Measurements from ENCODE around the gene TNRC6C.

The TNRC6C gene

DNA sequence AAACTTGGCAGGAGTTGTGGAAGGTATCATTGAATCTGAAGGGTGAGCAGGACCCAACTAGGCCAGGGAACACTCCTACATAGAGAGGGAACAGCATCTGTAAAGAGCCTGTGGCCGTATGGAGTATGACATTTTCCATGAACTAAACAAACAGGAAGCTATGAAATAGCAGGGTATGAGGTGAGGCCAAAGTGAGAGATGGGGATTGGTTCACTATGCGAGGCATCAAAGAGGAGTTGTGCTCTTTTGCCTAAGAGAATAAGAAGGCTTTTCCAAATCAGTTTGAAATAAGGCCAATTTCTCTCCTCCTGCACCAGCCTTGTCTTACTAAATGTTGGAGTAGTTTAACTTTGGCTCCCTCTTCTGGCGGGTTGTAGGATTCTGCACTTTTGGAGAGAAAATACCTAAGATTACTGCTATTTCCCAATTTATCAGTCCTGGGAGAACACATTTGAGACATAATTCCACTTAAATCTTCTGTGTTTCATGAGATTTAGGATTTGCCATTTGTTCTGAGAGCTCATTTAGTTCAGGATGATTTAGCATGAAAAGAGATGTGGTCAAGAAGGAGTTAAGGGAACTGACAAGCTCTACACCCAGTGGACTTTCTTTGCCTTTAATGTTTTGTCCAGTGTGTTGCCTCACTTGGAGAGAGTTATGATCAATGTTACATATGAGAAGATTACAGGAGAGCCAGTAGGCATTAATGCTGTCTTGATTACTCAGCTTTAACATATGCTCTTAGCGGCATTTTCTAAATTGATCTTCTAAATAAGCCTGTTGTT lies 55.4 kb downstream of the TNRC6C start:
- DNase-seq (ENCODE audit: low read depth), result peak; percentile 80

DNA sequence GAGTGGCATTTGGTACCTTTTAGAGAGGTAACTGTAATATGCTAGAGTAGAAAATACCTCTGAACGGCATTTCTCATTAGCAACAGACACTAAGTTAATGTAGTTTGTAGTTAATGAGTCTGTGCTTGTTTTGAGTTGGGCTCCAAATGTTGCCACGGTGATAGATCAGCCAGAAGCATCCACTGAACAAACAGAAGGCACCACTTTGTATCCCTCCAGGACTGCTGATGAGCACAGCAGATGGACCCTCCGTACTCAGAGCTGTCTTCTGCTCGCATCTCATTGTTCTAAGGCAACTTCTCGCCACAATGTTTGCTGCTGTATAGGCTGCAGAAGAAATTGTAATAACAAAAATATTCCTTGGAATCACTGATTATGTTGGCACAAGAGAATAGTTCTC lies 56.1 kb downstream of the TNRC6C start:
- no peak for DNase-seq (ENCODE audit: low read depth)

GRCh38 chr17:78016852-78017251 lies 58.3 kb downstream of the TNRC6C start:
- no peak for DNase-seq (ENCODE audit: low read depth)

DNA sequence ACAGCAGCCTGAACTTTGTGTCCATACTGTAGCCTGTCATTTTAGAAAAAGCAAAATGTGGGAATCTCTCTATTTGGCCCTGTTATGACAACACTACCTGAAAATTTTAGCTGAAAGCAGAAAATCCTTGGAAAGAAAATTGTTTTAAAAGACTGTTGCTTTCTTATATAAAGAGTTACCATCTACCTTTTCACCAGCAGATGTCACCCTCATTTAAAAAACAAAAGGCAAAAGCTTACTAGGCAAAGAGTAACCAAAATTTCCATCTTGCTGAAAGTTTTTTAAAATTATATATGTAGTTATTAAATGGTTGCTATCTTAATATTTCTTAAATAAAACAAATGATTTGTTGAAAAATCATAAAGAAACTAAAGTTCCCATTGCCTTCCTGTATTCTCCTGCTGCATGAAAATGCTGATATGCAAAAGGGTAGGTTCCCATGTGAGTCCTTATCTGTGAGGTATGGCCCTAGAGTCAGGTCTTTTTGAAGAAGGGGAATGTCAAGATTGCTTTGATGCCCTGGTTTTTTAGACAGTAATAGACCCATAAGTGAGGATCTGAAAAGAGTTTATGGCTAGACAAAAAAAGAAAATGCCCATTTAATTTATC lies 61.0 kb downstream of the TNRC6C start:
- peak; percentile 56 for DNase-seq (ENCODE audit: low read depth)

DNA sequence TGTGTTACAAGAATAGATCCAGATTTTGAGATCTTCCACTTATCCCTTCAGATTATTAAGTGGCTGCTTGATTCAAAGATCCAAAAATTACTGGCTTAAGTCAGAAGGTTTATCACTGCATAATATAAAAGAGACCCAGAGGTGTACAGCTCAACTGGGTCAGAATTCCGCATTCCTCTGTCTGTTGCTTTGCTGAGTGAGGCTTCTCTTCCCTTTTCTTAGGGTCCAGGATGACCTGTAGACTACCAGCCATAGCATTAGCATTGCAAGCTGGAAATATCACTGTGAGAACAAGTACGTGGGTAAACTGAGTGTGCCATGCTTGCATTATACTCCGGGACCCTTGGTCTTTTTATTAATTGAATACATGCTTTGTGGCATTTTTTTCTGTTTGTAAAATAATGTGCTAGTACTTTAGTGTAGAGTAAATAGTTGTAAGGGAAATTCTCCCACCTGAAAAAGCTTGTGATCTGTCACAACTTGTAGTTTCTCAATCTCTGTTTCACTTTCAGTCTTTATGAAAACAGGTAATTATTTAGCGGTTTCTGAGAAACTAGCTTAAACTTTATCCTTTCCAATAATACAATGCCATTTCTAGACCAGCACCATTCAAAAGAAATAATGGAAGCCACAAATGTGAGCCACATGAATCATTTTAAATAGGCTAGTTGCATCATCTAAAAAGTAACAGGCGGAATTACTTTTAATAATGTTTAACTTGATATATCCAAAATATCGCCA lies 61.6 kb downstream of the TNRC6C start:
- DNase-seq (ENCODE audit: low read depth), result no peak

DNA sequence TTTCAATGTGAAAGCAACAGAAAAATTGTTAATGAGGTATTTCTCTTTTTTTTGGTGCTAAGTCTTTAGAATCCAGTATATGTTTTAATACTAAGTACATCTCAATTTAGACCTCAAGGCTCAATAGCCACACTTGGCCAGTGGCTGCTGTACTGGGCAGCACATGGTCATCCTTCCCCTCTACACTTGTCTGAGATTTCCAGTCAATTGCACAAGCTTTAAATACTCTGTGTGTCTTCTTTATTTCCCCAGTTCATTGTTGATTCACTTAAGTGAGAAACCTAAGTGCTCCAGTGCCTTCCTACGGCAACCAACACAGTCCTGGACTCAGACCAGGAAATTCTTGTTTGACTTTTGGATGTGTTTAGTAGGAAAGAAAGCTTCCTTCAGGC lies 62.2 kb downstream of the TNRC6C start:
- peak; percentile 13 for DNase-seq (ENCODE audit: low read depth)

DNA sequence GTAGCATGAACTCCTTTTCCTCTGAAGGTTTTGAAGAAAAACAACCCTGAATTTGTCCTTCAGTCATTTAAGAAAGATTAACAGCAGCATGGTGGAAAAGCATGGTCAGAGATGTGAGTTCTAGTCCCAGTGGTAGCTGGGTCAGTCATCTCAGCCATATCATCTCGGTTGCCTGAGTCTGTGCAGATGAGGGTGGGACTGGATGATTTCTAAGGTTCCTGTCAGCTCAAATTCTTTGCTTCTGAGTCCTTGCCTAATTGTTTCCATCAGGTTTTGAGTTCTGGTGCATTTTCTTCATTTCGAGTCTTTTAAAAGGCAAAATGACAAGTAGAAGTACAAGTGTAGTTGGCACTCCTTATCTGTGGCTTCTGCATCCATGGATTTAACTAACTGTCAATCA lies 63.9 kb downstream of the TNRC6C start:
- DNase-seq (ENCODE audit: low read depth), result peak; percentile 71

DNA sequence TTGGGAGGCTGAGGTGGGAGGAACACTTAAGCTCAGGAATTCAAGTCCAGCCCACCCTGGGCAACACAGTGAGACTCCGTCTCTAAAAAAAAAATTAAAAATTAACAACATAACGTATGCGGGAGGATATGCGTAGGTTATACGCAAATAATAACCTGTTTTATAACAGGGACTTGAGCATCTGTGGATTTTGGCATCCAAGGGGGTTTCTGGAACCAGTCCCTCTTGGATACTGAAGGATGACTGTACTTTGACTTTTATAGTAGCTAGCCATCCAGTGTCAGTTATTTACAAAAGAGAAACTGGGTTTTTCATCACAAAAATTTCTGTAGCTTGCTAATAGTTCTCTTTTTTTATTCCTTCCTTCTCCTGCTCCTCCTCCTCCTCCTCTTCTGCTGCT lies 64.5 kb downstream of the TNRC6C start:
- DNase-seq (ENCODE audit: low read depth), result no peak

DNA sequence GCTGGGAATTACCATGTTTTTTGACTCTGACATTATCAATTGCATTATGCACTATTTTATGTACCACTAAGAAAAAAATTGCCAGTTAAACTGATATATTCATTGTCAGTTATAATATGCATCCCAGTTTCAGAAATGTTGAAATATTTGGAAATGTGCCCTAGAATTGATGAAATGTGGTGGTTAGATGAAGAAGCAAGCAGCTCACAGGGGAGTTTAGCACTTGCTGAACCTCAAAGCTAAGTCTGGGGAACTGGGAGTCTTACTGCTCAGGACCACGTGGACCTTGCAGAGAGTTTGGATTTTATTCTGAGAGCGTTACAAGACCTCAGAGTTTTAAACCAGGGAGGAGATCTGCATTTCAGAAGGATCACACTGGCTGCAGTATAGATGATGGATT lies 67.9 kb downstream of the TNRC6C start:
- DNase-seq (ENCODE audit: low read depth), result no peak

- no peak for DNase-seq (ENCODE audit: low read depth)
Measured at GRCh38 chr17:78027121-78027520, 68.6 kb downstream of the TNRC6C start.

GRCh38 chr17:78029697-78030096 lies 71.2 kb downstream of the TNRC6C start:
- DNase-seq (ENCODE audit: low read depth), result no peak

DNA sequence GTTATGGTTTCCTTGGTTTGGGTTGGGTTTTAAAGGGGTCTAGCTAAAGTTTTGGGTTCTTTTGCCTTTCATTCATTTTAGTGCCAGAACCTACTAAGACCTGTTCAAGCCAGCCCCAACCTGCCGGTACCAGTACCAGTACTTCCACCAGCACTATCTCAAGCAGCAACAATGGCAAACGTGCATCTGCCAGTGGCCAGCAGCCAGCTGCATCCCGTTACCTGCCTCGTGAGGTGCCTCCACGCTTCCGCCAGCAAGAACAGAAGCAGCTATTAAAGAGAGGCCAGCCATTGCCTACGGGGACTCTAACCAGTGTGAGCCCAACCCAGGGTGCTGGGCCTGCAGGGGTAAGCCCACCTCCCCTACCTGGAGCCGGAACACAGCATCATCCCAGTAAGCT lies 72.9 kb downstream of the TNRC6C start:
- DNase-seq (ENCODE audit: low read depth), result no peak

DNA sequence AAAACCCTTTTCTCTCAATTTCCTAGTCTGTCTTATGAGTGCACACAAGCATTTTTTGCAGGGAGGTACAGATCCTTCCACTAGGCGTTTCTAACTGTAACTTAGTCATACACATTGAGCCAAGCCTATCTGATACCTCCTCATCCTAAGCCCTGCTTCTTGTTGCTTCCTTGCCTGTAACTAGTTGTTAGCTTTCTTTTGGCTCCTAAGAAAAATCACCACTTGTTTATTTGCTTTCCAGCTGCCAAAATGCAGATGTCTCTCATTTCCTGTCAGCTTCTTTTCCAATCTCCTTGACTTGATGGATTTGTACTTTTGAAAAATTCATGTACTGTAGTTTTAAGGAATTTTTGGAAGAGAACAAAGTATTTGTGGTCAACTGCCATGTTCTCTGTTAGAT lies 73.7 kb downstream of the TNRC6C start:
- DNase-seq (ENCODE audit: low read depth), result peak; percentile 77

DNA sequence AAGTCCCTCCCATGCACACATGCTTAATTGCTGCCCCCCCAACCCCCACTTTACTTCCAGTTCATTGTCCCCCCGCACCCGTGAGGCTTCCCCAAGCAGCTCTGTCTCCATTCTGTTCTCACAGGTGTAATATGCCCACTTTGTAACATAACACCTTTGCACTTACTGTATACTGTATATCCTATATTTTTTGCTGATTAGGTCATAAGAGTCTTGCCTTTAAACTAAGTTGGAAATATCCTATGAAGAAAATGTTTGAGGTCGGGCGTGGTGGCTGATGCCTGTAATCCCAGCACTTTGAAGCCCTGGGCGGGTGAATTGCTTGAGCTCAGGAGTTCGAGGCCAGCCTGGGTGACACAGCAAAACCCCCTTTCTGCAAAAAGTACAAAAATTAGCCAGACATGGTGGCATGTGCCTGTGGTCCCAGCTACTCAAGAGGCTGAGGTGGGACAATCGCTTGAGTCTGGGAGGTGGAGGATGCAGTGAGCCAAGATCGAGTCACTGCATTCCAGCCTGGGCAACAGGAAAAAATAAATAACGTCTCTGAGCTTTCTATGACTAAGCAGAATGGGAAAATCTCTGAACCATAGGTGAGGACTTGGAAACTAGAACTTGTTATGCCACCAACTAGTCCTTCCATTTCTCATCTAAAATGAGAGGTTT lies 76.1 kb downstream of the TNRC6C start:
- peak; percentile 62 for DNase-seq (ENCODE audit: low read depth)

- no peak for DNase-seq (ENCODE audit: low read depth)
Measured at GRCh38 chr17:78037280-78037679, 78.8 kb downstream of the TNRC6C start.

GRCh38 chr17:78038748-78039288 lies 80.3 kb downstream of the TNRC6C start:
- DNase-seq (ENCODE audit: low read depth), result no peak

GRCh38 chr17:78039581-78039980 lies 81.1 kb downstream of the TNRC6C start:
- DNase-seq (ENCODE audit: low read depth), result no peak

DNA sequence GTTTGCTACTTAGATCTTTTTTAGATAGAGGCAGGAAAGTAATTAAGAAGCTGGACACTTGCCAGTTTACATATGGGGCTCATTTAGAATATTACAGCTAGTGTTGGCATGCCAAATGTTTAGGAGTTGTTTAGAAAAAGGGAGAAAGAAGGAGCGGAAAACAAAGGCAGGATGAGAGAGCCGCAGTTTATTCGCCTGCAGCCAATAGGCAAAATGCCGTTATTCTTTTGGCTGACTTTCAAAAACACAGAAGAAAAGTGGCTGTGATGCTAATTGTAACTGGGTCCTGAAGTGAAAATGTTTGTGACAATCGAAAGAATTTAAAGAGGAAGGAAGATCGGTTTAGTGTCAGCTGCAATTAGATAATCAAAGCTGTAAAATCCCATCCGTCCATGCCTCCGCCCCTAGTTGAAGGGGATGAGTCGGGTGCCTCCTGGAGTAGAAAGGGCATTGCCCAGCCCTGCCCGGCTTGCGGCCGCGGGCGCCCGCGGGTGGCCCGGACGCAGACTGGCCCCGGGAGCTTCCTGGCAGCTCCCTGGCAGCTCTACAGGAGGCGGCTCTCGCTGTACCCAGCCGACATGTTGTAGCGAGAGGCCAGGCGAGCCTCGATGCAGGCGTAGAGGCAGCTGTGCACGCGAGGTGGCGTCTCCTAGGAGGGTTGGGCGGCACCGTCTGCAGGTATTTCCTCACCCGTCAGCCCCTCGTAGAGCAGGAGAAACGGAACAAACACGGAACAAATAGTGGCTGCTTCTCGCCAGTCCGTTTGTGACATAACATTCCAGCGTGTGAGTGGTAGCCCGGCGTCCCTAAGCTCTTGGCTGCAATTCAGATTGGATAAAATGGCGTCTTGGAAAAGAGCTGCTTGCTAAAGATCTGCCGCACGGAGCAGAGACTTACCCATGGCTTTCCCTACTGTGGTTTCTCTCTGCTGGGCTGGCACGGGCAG lies 82.2 kb downstream of the TNRC6C start:
- peak; percentile 76 for DNase-seq (ENCODE audit: low read depth)

DNA sequence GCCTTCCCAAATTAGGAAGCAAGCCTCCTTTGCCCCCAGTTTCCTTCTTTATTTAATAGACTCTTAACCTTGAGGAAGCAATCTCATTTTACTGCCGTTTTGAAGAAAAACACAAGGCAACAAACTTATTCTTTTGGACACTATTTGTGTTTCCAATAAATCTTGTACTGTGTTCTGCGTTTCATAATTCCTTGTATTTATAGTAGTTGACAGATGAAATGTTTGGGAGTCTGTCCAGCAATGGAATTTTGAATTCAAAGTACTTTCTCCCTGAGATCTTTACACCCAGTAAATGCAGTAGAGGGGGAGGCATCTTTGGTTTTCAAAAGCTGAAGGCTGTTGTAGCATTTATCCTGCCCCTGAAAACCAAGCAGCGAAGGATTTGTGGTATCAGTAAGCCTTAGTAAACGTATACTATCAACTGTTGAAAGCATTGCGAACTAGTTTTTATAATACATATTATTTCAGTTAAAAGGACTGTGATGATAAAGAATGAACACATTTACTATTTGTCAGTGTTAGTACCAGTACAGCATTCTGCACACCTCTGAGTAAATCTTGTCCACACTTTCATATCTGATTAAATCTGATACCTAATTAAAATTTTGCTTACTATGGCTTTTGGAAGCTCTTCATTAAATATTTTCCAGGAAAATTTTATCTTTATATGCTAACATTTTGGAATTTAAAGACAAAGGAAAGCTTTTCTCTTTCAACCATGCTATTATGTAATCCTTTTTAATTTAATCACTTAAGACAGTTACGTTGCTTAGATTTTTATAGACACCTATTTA lies 83.1 kb downstream of the TNRC6C start:
- peak; percentile 42 for DNase-seq (ENCODE audit: low read depth)

DNA sequence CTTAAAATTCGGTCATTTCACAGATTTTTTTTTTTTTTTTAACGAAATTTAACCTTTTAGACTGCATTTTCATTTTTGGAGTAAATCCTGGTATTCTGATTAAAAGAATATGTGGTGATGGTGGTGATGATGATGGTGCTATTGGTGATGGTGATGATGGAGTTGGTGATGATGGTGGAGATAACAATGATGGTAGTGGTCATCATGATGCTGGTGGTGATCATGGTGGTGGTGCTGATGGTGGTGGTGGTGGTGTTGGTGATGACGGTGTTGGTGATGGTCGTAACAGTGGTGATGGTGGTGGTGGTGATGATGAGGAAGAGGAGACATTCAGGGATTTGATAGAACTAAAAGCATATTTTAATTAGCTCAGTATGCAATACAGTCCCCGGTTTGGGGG lies 84.0 kb downstream of the TNRC6C start:
- no peak for DNase-seq (ENCODE audit: low read depth)
